ENCODE results near the gene METTL23.

METTL23 gene

GRCh38 chr17:76751416-76751993 is 24.9 kb downstream of the METTL23 start:
- TF ChIP-seq, protein P1, sequence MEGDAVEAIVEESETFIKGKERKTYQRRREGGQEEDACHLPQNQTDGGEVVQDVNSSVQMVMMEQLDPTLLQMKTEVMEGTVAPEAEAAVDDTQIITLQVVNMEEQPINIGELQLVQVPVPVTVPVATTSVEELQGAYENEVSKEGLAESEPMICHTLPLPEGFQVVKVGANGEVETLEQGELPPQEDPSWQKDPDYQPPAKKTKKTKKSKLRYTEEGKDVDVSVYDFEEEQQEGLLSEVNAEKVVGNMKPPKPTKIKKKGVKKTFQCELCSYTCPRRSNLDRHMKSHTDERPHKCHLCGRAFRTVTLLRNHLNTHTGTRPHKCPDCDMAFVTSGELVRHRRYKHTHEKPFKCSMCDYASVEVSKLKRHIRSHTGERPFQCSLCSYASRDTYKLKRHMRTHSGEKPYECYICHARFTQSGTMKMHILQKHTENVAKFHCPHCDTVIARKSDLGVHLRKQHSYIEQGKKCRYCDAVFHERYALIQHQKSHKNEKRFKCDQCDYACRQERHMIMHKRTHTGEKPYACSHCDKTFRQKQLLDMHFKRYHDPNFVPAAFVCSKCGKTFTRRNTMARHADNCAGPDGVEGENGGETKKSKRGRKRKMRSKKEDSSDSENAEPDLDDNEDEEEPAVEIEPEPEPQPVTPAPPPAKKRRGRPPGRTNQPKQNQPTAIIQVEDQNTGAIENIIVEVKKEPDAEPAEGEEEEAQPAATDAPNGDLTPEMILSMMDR (conservative IDR thresholded peaks at IDR 0.05; ENCODE audit: low read length): no peak
- H3K4me3 ChIP-seq (ENCODE audit: low read length): no peak overlapping the region
- DNase-seq (ENCODE audit: low read depth): no peak

GRCh38 chr17:76752006-76752405 is 25.4 kb downstream of the METTL23 start:
- TF ChIP-seq, protein P1 (conservative IDR thresholded peaks at IDR 0.05; ENCODE audit: low read length): no peak
- no peak for DNase-seq (ENCODE audit: low read depth)
- H3K4me3 ChIP-seq (ENCODE audit: low read length): no peak overlapping the region

DNA sequence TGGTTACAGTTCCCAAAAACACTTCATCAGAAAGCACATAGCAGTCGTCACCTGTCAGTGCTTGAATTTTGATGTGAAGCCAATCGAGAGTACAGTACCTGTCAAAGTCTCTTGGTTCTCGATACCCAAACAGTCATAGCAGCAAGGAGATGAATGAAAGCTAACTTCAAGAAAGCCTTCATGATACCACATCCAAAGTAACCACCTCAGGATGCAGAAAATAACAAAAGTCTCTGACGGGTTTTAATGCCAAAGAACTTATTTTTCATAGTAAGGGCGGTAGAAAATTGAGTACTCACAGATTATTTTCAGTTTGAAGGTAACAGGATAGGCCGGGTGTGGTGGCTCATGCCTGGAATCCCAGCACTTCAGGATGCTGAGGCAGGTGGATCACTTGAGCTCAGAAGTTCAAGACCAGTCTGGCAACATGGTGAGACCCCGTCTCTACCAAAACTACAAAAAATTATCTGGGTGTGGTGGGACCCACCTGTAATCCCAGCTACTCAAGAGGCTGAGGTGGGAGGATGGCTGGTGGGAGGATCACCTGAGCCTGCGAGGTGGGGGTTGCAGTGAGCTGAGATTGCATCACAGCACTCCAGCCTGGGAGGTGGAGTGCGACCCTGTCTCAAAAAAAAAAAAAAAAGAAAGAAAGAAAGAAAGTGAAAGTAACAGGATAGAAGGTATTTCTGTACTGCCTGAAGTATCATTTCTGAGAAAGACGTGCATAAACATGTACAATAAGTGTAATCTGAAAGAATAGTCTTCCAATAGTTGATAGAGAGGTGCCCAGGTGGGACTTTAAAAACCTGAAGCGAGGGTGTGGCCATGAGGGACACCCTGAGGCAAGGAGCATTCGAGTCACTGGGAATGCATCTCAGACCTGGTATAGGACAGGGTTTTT is 26.7 kb downstream of the METTL23 start:
- DNase-seq (ENCODE audit: low read depth): no peak
- TF ChIP-seq, protein P1 (conservative IDR thresholded peaks at IDR 0.05; ENCODE audit: low read length): no peak

DNA sequence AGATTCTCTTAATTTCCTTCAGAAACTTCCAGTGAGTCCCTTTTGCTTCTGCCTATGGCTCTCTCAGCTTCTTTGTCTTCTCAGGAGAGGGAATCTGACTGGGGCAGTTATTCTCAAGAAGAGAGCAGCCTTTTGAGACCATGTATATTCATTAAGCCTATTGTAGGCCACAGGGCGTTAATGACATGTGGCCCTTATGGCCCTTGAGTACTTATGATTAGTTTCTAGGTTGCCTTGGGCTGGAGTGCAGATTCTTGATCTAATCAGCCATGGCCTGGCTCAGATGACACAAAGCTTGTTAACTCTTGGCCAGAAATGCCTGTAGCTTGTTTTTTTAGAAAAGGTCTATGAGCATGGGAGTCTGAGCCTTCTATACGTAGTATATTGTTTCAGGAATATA is 28.6 kb downstream of the METTL23 start:
- DNase-seq (ENCODE audit: low read depth): no peak

More for the DNA sequence above, 26.7 kb downstream of the METTL23 start:
- no peak overlapping the region for H3K4me3 ChIP-seq (ENCODE audit: low read length)

GRCh38 chr17:76757256-76757655 is 30.6 kb downstream of the METTL23 start:
- TF ChIP-seq, protein P1 (conservative IDR thresholded peaks at IDR 0.05; ENCODE audit: low read length): no peak
- no peak overlapping the region for H3K4me3 ChIP-seq (ENCODE audit: low read length)
- DNase-seq (ENCODE audit: low read depth): no peak

More for the DNA sequence above, 28.6 kb downstream of the METTL23 start:
- H3K4me3 ChIP-seq (ENCODE audit: low read length): no peak overlapping the region
- TF ChIP-seq, protein P1 (conservative IDR thresholded peaks at IDR 0.05; ENCODE audit: low read length): no peak

DNA sequence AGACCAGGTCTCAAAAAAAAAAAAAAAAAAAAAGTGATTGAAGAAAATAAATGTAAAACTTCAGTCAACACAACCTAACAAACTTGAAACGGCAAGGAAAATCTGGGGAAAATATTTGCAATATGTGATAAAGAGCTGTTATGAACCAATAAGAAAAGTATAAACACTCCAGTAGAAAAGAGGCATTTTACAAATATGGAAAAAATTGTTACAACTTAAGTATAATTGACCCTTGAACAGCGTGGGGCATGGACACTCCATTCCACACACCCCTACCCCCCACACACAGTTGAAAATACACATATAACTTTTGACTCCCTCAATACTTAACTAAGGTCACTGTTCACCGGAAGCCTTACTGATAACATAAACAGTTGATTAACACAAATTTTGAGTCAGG is 31.9 kb downstream of the METTL23 start:
- no peak overlapping the region for H3K4me3 ChIP-seq (ENCODE audit: low read length)
- TF ChIP-seq, protein P1 (conservative IDR thresholded peaks at IDR 0.05; ENCODE audit: low read length): no peak
- DNase-seq (ENCODE audit: low read depth): no peak

Measured in AG10803 (cell line).